ENCODE data around the gene BLOC1S5. TPM values are rescaled to one million over a fixed set of nuclear protein-coding genes. Genes with fewer than 3 reads are reported as not detected.

Gene BLOC1S5
- total and polyA plus RNA-seq, 9 of the 15 experiments (the other 6 are each of a cell fraction or from before 2014, with no cell fraction given) = 8.5 to 41.0 (median 27.7) TPM

- TF ChIP-seq ARID4B (CRISPR knock-in tag; IDR thresholded peaks at IDR 0.05) = no peak
- TF ChIP-seq TRIM24 (IDR thresholded peaks at IDR 0.05) = peak in 1 of 2 experiments; percentile 29; a peak in 1 of 4 replicates
- 0 out of 2 replicates have a peak, but pooled peaks have one; percentile 50 for TF ChIP-seq ZNF740 (CRISPR knock-in tag; IDR thresholded peaks at IDR 0.05)
- no peak for TF ChIP-seq ZNF740 (tag; IDR thresholded peaks at IDR 0.05)
Measured at GRCh38 chr6:7996538-7997111, 67.6 kb downstream of the BLOC1S5 start (continued).

GRCh38 chr6:7993952-7994351 lies 70.2 kb downstream of the BLOC1S5 start:
- no peak overlapping the region for H3K4me3 ChIP-seq
- DNase-seq (ENCODE audit: extremely low read depth in 1 of 4, low spot score in 3 of 4) (peak in 2 of 4 experiments; percentile 31 to 45), ATAC-seq (peak; percentile 42; the same call in 1 of the 3 replicates), FAIRE-seq (peak; percentile 37)
- no peaks in the 10 kb centered on the region for H4K20me1 ChIP-seq (replicated peaks; ENCODE audit: control insufficient read depth, insufficient read depth, low read length)
- no peaks in the 10 kb centered on the region for H3K9me1 ChIP-seq (ENCODE audit: control insufficient read depth, insufficient read depth, low read length)
- no peaks in the 10 kb centered on the region for H3K36me3 ChIP-seq (ENCODE audit: control insufficient read depth, insufficient read depth, low read length)
- no peak overlapping the region for H3K9ac ChIP-seq (ENCODE audit: insufficient read depth in 1 of 2, low read depth in 2 of 2, low read length in 2 of 2)
- POLR2A ChIA-PET = no interaction called here
- no peaks in the 10 kb centered on the region for H3K27me3 ChIP-seq (ENCODE audit: control insufficient read depth in 2 of 2, insufficient read depth in 2 of 2, low read length in 2 of 2)
- no peaks in the 10 kb centered on the region for H3K79me2 ChIP-seq (ENCODE audit: control insufficient read depth, insufficient read depth, low read length)
- H3K4me2 ChIP-seq (ENCODE audit: insufficient read depth, low read length) = no peak overlapping the region
- CTCF ChIA-PET (ENCODE audit: low intra/inter-chr PET ratio) = interaction anchor here (0.6 to 2.5 kb wide), 3 partner anchors 118 to 378 kb away, joined by 3 to 21 read pairs (median 3); no protein-coding TSS in a partner anchor
- intact Hi-C loops (cut with micrococcal nuclease) (loop anchor here (2.0 to 5.0 kb wide), 5 partner anchors 177 to 371 kb away; no protein-coding TSS in a partner anchor), in situ Hi-C loops (cut with MboI) (no loop called here)
- no peaks in the 10 kb centered on the region for H3K9me3 ChIP-seq (replicated peaks; ENCODE audit: control insufficient read depth, insufficient read depth, low read depth, low read length)
- H2AFZ ChIP-seq (ENCODE audit: low read depth, low read length) = no peak overlapping the region
- WGBS (ENCODE audit: insufficient coverage, low coverage, missing lambda C conversion rate) = 6% methylated on average over 8 of the region's 8 CpGs
- no peaks in the 10 kb centered on the region; a peak in 1 of 5 replicates for H3K4me1 ChIP-seq (replicated peaks in 1 of 2; ENCODE audit: control insufficient read depth in 2 of 2, insufficient read depth in 2 of 2, low read length in 2 of 2)
- BruUV-seq (replicated peaks) = no TSS peak
- H3K27ac ChIP-seq (ENCODE audit: extremely low read depth, low read depth, low read length) = no peak overlapping the region
- no peak for TF ChIP-seq HLTF (IDR thresholded peaks at IDR 0.05)
- no peak for TF ChIP-seq ZBTB34 (CRISPR knock-in tag; IDR thresholded peaks at IDR 0.05)
- no peak for TF ChIP-seq KLF13 (tag; IDR thresholded peaks at IDR 0.05; ENCODE audit: borderline replicate concordance, low read depth)
- TF ChIP-seq PYGO2 (tag; IDR thresholded peaks at IDR 0.05) = no peak
- peak; percentile 28 to 68; a peak in 3 of 4 replicates for TF ChIP-seq RAD21 (CRISPR knock-in tag; conservative IDR thresholded peaks at IDR 0.05 in 1 of 2, IDR thresholded peaks at IDR 0.05 in 1 of 2)
- TF ChIP-seq NFXL1 (CRISPR knock-in tag; IDR thresholded peaks at IDR 0.05) = no peak
- TF ChIP-seq CBX1 (IDR thresholded peaks at IDR 0.05; ENCODE audit: low read depth) = no peak
- no peak for TF ChIP-seq ATF3 (IDR thresholded peaks at IDR 0.05)
- no peak for TF ChIP-seq ATF3 (CRISPR knock-in tag; conservative IDR thresholded peaks at IDR 0.05)
